Activated CD4-positive, alpha-beta T cell treated with anti-CD3 and anti-CD28 coated beads, Interleukin-2, amount 10 ng/mL, durations not matched to agents 7 days and 5 days (primary cell): ENCODE measurements around the gene RFT1. TPM values are rescaled to one million over a fixed set of nuclear protein-coding genes. Genes with fewer than 3 reads are reported as not detected.

Experiments used
- CTCF ChIA-PET: fragments of 350-600 bp; sonication (Branson Sonifier 250); formaldehyde crosslinking; loops from one replicate; lab custom pipeline; 2021; ENCODE audit warnings: antibody characterized with exemption; lab: Charles Lee
- POLR2A ChIA-PET: fragments of 350-600 bp; sonication (Branson Sonifier 250); formaldehyde crosslinking; loops from one replicate; lab custom pipeline; 2021; ENCODE audit warnings: antibody characterized with exemption; lab: Charles Lee
- DNase-seq: peaks from one replicate; pipeline ENCODE4 v3.0.0-alpha.2; 2020
- H3K27ac Mint-ChIP-seq: one replicate; pipeline ENCODE4 v1.8.0; 2021; ENCODE audit warnings: mild to moderate bottlenecking, moderate library complexity, mixed read lengths
- H3K27me3 Mint-ChIP-seq: one replicate; pipeline ENCODE4 v1.8.0; 2021; ENCODE audit warnings: mixed read lengths
- H3K36me3 Mint-ChIP-seq: one replicate; pipeline ENCODE4 v1.8.0; 2021; ENCODE audit warnings: low read depth, mixed read lengths
- H3K4me1 Mint-ChIP-seq: one replicate; pipeline ENCODE4 v1.8.0; 2021; ENCODE audit warnings: mixed read lengths
- H3K4me3 Mint-ChIP-seq: one replicate; pipeline ENCODE4 v1.8.0; 2021; ENCODE audit warnings: mild to moderate bottlenecking, moderate library complexity, mixed read lengths
- H3K9me3 Mint-ChIP-seq: one replicate; pipeline ENCODE4 v1.8.0; 2021; ENCODE audit warnings: mixed read lengths
- total RNA-seq, 2 experiments: library from RNA; stranded (reverse); gene quantifications; one replicate each; pipeline ENCODE4 v1.2.3, GENCODE V29; 2021

Gene RFT1
- total RNA-seq, 2 experiments from 2014 or later: 33.3 to 34.1 TPM

- H3K4me1 Mint-ChIP-seq: peaks cover 8% of the 10 kb centered on the region
- POLR2A ChIA-PET: no interaction called here
Observed at GRCh38 chr3:53123510-53123909, 6.7 kb downstream of the RFT1 start.

GRCh38 chr3:53122933-53123305 is 7.3 kb downstream of the RFT1 start:
- Mint-ChIP-seq H3K9me3 (no peaks in the 10 kb centered on the region), H3K4me3 (no peak overlapping the region), H3K27ac (no peak overlapping the region), H3K27me3 (no peaks in the 10 kb centered on the region), H3K36me3 (peaks cover 61% of the 10 kb centered on the region), H3K4me1 (peaks cover 4% of the 10 kb centered on the region)
- ChIA-PET CTCF (interaction anchor here (0.6 to 2.3 kb wide), 5 partner anchors 9 to 59 kb away, joined by 3 to 12 read pairs (median 3); no protein-coding TSS in a partner anchor), POLR2A (no interaction called here)
- DNase-seq: no peak

More at GRCh38 chr3:53123510-53123909, 6.7 kb downstream of the RFT1 start:
- no peak for DNase-seq
- Mint-ChIP-seq H3K4me3 (no peak overlapping the region), H3K9me3 (no peaks in the 10 kb centered on the region), H3K36me3 (peaks cover 55% of the 10 kb centered on the region), H3K27me3 (no peaks in the 10 kb centered on the region), H3K27ac (no peak overlapping the region)
- CTCF ChIA-PET: interaction anchor here (1.3 to 2.3 kb wide), 2 partner anchors 9 to 11 kb away, joined by 3 to 12 read pairs; no protein-coding TSS in a partner anchor

GRCh38 chr3:53122255-53122932 is 7.8 kb downstream of the RFT1 start:
- no peak overlapping the region for H3K27ac Mint-ChIP-seq
- ChIA-PET POLR2A (no interaction called here), CTCF (interaction anchor here (0.6 to 2.3 kb wide), 5 partner anchors 8 to 59 kb away, joined by 3 to 12 read pairs (median 3); no protein-coding TSS in a partner anchor)
- no peaks in the 10 kb centered on the region for H3K9me3 Mint-ChIP-seq
- DNase-seq: no peak
- no peak overlapping the region for H3K4me3 Mint-ChIP-seq
- H3K4me1 Mint-ChIP-seq: peaks cover 4% of the 10 kb centered on the region
- H3K27me3 Mint-ChIP-seq: no peaks in the 10 kb centered on the region
- H3K36me3 Mint-ChIP-seq: peaks cover 64% of the 10 kb centered on the region

GRCh38 chr3:53120336-53120735 is 9.9 kb downstream of the RFT1 start:
- Mint-ChIP-seq H3K4me3 (no peak overlapping the region), H3K27me3 (no peaks in the 10 kb centered on the region), H3K9me3 (no peaks in the 10 kb centered on the region), H3K27ac (no peak overlapping the region), H3K4me1 (peaks cover 2% of the 10 kb centered on the region), H3K36me3 (peaks cover 59% of the 10 kb centered on the region)
- DNase-seq: no peak
- ChIA-PET POLR2A (no interaction called here), CTCF (interaction anchor here (1.0 to 1.9 kb wide), 2 partner anchors 9 to 75 kb away, joined by 7 to 12 read pairs; no protein-coding TSS in a partner anchor)

- Mint-ChIP-seq H3K4me3 (no peak overlapping the region), H3K4me1 (peaks cover 4% of the 10 kb centered on the region), H3K36me3 (peaks cover 33% of the 10 kb centered on the region), H3K9me3 (no peaks in the 10 kb centered on the region), H3K27ac (no peak overlapping the region), H3K27me3 (no peaks in the 10 kb centered on the region)
- CTCF ChIA-PET: interaction anchor here (0.7 to 3.3 kb wide), 5 partner anchors 10 to 79 kb away, joined by 3 to 28 read pairs (median 5); no protein-coding TSS in a partner anchor
- no peak for DNase-seq
- POLR2A ChIA-PET: no interaction called here
Observed at GRCh38 chr3:53116956-53117355, 13.3 kb downstream of the RFT1 start.

GRCh38 chr3:53114412-53115074 is 15.7 kb downstream of the RFT1 start:
- peaks cover 20% of the 10 kb centered on the region for H3K4me1 Mint-ChIP-seq
- POLR2A ChIA-PET: no interaction called here

GRCh38 chr3:53114011-53114400 is 16.2 kb downstream of the RFT1 start:
- H3K4me3 Mint-ChIP-seq: no peak overlapping the region
- CTCF ChIA-PET: interaction anchor here (0.7 to 3.3 kb wide), 15 partner anchors 9 to 84 kb away, joined by 3 to 28 read pairs (median 5); no protein-coding TSS in a partner anchor
- H3K27me3 Mint-ChIP-seq: no peaks in the 10 kb centered on the region
- POLR2A ChIA-PET: no interaction called here
- H3K9me3 Mint-ChIP-seq: peaks cover 2% of the 10 kb centered on the region
- DNase-seq: peak; percentile 89
- H3K36me3 Mint-ChIP-seq: peaks cover 31% of the 10 kb centered on the region
- no peak overlapping the region for H3K27ac Mint-ChIP-seq
- H3K4me1 Mint-ChIP-seq: peaks cover 25% of the 10 kb centered on the region

More at GRCh38 chr3:53114412-53115074, 15.7 kb downstream of the RFT1 start:
- peaks cover 27% of the 10 kb centered on the region for H3K36me3 Mint-ChIP-seq
- DNase-seq: no peak
- H3K27me3 Mint-ChIP-seq: no peaks in the 10 kb centered on the region
- H3K9me3 Mint-ChIP-seq: no peaks in the 10 kb centered on the region
- H3K27ac Mint-ChIP-seq: no peak overlapping the region
- CTCF ChIA-PET: interaction anchor here (0.7 to 3.3 kb wide), 15 partner anchors 9 to 83 kb away, joined by 3 to 28 read pairs (median 5); no protein-coding TSS in a partner anchor
- H3K4me3 Mint-ChIP-seq: no peak overlapping the region

GRCh38 chr3:53113293-53114010 is 16.8 kb downstream of the RFT1 start:
- Mint-ChIP-seq H3K4me1 (peaks cover 30% of the 10 kb centered on the region), H3K36me3 (peaks cover 32% of the 10 kb centered on the region), H3K27ac (no peak overlapping the region), H3K4me3 (no peak overlapping the region), H3K27me3 (no peaks in the 10 kb centered on the region), H3K9me3 (peaks cover 3% of the 10 kb centered on the region)
- no peak for DNase-seq
- ChIA-PET POLR2A (no interaction called here), CTCF (interaction anchor here (0.9 to 3.3 kb wide), 9 partner anchors 10 to 83 kb away, joined by 3 to 28 read pairs (median 4); no protein-coding TSS in a partner anchor)

GRCh38 chr3:53111822-53112221 is 18.4 kb downstream of the RFT1 start:
- Mint-ChIP-seq H3K36me3 (peaks cover 28% of the 10 kb centered on the region), H3K27ac (peak overlapping the region; percentile 25)

GRCh38 chr3:53109891-53110771 is 20.1 kb downstream of the RFT1 start:
- Mint-ChIP-seq H3K27me3 (no peaks in the 10 kb centered on the region), H3K4me3 (peak overlapping the region; percentile 23), H3K4me1 (peaks cover 52% of the 10 kb centered on the region), H3K36me3 (peaks cover 34% of the 10 kb centered on the region), H3K9me3 (peaks cover 3% of the 10 kb centered on the region), H3K27ac (peak overlapping the region; percentile 87)
- ChIA-PET CTCF (interaction anchor here (0.6 to 4.3 kb wide), 22 partner anchors 11 to 260 kb away, joined by 3 to 31 read pairs (median 4); partner anchors contain the start of gene DCP1A), POLR2A (interaction anchor here (1.0 kb wide), 1 partner anchor 60 kb away, joined by 3 read pairs; no protein-coding TSS in a partner anchor)
- peak; percentile 84 for DNase-seq

More at GRCh38 chr3:53111822-53112221, 18.4 kb downstream of the RFT1 start:
- H3K9me3 Mint-ChIP-seq: peaks cover 3% of the 10 kb centered on the region
- H3K4me3 Mint-ChIP-seq: no peak overlapping the region
- peaks cover 42% of the 10 kb centered on the region for H3K4me1 Mint-ChIP-seq
- no peak for DNase-seq
- ChIA-PET CTCF (interaction anchor here (0.6 to 3.8 kb wide), 5 partner anchors 16 to 529 kb away, joined by 3 to 25 read pairs (median 5); no protein-coding TSS in a partner anchor), POLR2A (no interaction called here)
- H3K27me3 Mint-ChIP-seq: no peaks in the 10 kb centered on the region

- Mint-ChIP-seq H3K9me3 (peaks cover 3% of the 10 kb centered on the region), H3K27me3 (no peaks in the 10 kb centered on the region), H3K4me3 (peak overlapping the region; percentile 12), H3K4me1 (peaks cover 61% of the 10 kb centered on the region), H3K36me3 (peaks cover 42% of the 10 kb centered on the region), H3K27ac (peak overlapping the region; percentile 87)
- DNase-seq: peak; percentile 63
- ChIA-PET CTCF (interaction anchor here (0.7 to 4.3 kb wide), 13 partner anchors 13 to 259 kb away, joined by 3 to 31 read pairs (median 5); no protein-coding TSS in a partner anchor), POLR2A (interaction anchor here (0.6 kb wide), 1 partner anchor 63 kb away, joined by 5 read pairs; the partner anchor contains the start of gene SFMBT1)
Observed at GRCh38 chr3:53109190-53109589, 21.0 kb downstream of the RFT1 start.
